HG02884 (cell line): Measurements from ENCODE around the gene ARHGEF28.

Source experiments
- ATAC-seq: cut with Tn5 transposase; IDR thresholded peaks from one replicate; pipeline ENCODE4 v1.9.1; 2021; ENCODE audit warnings: mild to moderate bottlenecking, moderate library complexity; ENCODE audit not compliant: unreplicated experiment

The ARHGEF28 gene

DNA sequence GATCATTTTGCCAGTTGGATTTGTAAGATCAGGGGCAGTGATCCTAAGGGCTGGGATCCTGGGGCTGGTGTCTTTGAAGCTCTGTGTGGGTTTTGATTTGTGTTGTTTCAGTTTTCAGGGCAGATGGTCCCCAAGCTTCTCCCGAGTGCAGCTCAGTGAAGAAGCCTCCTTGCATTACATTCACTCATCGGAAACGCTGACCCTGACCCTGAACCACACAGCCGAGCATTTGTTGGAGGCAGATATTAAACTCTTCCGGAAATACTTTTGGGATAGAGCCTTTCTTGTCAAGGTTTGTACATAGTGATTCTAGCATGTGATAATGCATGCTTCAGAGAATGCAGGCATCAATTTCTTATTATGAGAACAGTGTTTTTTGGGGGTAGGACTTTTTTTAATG, 150.4 kb downstream of the ARHGEF28 start:
- ATAC-seq: no peak

DNA sequence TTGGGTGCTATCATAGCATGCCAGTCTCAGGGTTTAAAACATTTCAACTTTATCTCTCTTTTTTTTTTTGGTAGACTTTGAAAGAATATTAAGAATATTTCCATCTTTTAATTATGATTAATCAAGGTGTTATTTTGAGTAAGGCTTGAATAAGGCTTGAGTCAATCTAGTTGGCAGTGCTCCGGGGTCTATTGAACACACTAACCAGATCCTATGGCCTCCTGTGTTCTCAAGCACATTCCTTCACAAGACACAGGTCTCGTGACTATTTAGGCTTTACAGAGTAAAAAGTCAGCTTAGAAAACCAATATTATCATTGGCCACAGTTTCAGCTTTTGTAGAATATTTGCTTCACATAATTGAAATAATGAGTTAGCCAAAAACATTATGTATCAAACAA, 151.2 kb downstream of the ARHGEF28 start:
- ATAC-seq: no peak

GRCh38 chr5:73780302-73781080, 154.5 kb downstream of the ARHGEF28 start:
- ATAC-seq: no peak

GRCh38 chr5:73781107-73781768, 155.2 kb downstream of the ARHGEF28 start:
- ATAC-seq: no peak

DNA sequence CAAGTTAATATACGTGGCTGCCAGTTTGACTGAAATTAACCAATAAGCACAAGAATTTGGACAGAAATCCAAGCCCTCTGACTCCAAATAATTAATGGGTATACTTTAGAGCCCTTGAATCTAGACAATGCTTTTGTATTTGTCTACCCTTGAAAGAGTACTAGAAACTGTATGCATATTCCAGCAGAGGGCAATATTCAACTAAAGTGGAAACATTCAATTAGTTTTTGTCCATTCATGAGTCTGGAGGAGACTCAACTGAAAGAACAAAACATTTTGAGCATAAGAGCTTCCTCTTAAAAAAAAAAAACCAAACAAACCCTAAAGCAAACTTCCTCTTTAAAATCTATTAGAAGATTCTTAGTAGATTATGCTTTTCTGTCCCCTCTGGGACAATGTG, 157.8 kb downstream of the ARHGEF28 start:
- no peak for ATAC-seq

- ATAC-seq: no peak
Observed at GRCh38 chr5:73786043-73786831, 160.2 kb downstream of the ARHGEF28 start.

DNA sequence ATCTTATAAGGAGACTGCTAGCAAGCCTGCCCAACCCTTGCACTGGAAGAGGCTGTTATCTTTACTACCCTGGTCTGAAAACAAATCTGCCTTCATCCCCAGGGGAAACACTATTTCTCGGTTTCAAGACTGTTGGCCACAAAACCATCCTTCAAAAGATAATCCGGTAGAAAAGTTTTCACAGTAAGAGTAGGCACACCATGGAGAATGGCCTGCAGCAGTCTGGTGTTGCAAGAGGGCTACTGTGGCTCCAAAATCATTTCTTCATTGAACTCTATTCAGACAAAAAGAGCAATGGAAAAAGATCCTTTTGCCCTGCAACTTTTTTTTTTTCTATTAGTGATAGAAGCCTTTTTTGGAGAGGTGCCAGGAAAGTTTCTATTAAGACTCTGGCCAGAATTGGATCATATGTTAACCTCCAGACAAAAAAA, 163.9 kb downstream of the ARHGEF28 start:
- no peak for ATAC-seq

DNA sequence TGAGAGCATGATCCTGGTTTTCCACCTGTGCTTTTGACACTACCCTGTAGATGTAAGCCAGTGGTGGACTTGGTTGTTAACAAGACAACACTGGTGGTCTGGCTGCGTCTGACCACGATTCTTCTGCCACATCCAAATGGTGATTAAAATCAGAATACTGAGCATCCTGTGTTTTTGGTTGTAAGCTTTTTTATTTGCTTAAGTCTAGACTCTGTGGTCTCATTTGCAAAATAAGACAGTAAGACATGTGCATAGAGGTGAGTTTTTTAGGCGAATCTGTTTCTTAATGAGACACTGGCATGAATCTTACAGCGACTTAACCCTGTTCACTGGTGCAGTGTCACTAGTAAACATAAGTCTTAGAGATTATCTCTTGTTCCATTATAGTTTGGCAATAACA, 165.4 kb downstream of the ARHGEF28 start:
- no peak for ATAC-seq

GRCh38 chr5:73792687-73793320, 166.8 kb downstream of the ARHGEF28 start:
- no peak for ATAC-seq

DNA sequence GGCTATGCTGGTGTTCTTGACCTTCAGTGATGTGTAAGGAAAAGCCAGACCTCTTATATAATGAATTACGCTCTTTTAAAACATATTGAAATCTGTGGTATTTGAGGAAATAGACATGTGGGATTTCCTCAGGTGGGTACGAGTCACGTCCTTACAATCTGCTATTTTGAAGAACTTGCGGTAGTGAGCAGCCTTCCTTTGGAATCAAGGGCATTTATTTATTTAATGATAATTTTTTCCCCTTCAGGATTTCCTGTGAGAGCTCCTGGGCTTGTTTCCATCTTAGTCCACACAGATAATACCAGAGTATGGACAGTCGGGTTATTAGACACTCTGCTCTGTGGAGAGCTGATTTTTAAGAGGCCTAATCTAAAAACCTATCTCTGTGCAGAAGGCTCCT, 167.9 kb downstream of the ARHGEF28 start:
- ATAC-seq: no peak

GRCh38 chr5:73796164-73797131, 170.5 kb downstream of the ARHGEF28 start:
- ATAC-seq: no peak

GRCh38 chr5:73797132-73797510, 171.1 kb downstream of the ARHGEF28 start:
- ATAC-seq: no peak

DNA sequence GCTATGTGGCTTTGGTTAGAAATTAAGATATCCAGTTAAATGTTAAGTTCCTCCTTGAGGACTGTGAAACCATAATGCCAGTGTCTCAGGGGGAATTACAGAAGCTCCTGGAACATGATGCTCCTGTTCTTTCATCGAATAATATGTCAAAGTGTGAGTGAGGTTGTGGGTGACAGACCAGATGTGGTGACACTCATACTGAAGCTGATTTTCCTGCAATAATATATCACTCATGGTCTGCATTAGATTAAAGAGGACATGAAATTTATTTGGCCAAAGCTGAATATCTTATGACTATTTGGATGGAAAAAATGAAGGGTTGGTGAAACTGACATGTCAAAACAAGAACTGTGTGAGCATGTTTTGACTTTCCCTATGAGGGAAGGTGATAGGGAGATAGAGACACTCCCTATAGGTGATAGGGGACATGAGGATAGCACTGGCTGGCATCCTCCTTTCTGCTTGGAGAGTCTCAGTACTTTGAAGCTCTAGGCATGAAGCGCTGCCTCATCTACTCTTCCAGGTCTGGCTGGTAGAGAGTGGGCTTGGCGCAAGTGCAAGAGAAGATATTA, 173.5 kb downstream of the ARHGEF28 start:
- no peak for ATAC-seq

GRCh38 chr5:73801686-73802085, 175.7 kb downstream of the ARHGEF28 start:
- no peak for ATAC-seq

GRCh38 chr5:73805449-73805848, 179.5 kb downstream of the ARHGEF28 start:
- no peak for ATAC-seq

DNA sequence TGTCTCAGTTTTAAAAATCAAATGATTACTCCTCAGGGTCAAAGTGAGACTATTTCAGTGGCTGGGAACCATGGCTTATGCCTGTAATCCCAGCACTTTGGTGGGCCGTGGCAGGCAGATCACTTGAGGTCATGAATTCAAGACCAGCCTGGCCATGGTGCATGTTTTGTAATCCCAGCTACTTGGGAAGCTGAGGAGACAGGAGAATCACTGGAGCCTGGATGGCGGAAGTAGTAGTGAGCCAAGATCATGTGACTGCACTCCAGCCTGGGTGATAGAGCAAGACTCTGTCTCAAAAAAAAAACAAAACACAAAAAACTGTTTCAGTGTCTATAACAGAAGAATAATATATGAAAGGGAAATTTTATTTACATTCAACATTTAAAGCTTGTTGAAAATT, 182.9 kb downstream of the ARHGEF28 start:
- no peak for ATAC-seq

DNA sequence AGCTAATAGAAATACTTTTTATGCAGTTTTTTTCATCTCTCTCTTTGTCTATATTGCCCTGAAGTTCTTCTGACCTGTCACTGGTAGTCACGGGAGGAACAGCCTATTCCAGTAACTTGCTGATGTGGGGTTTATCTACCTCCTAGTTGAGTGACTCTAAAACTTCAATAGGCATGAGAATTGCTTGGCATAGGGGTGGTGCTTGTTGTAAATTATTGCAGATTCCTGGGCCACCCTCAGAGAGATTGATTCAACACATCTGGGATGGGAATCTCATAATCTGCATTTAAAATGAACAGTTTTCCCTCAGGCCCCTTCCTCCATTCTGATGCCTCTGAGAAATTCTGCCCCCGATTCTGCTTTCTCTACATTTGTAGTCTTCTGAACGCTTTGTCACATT, 184.4 kb downstream of the ARHGEF28 start:
- no peak for ATAC-seq

DNA sequence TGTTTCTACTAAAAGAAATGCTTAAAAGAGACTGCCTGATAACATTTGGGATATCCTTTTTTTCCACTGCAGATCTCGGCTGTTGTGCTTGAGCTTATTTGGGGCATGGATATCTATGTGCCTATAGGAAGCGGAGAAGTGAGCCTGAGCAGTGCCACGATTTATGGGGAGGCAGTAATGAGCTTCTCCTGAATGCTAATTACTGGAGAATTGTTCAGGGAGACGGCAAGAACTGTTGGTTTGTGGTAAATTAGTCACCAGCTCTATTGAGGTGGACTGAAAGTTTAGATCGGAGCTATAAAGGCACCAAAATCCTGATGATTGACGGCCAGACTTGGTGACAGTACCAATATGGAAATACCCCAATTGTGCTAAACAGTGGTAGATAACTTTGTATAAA, 186.5 kb downstream of the ARHGEF28 start:
- ATAC-seq: no peak

DNA sequence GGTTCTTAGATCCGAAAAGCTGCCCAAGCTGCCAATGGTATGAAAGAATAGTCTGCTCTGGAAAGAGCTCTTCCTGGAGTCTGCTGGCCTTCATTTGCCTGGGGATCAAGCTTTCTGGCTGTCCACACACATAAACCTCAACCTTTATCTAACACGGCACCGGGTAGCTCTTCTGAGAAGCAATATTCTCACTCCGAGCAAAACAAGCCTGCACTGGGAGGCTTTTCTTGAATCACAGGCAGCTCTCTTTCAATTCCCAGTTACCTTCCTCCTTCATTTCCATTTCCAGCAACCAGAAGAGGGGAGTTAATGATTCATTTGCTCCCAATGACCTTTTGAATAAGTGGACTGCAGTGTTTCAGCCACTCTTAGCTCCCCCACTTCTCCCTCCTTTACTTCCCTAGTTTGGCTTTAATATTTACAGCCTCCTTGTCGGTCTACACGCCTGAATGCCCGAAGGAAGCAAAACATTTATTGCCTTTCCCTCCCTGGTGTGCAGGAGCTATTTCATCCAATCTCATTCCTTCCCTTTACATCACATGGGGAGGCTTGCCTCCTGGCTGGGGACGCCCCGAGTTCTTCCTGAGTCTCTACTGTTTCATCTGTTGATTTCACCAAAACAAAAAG, 187.1 kb downstream of the ARHGEF28 start:
- no peak for ATAC-seq
